Stomach (tissue), 9 donors: ENCODE measurements around the gene MYCL. TPM values are rescaled to one million over a fixed set of nuclear protein-coding genes. Genes with fewer than 3 reads are reported as not detected.

Experiments
- DNase-seq, 2 donors: peaks; one replicate each; pipeline versions ENCODE4 v3.0.0 to v3.0.0-alpha.2; 2013 to 2019
- H3K27ac ChIP-seq, 5 donors: fragments of 200-600 bp in 4 of 5; sonication (generic) in 4 of 5; one replicate each; pipeline ENCODE4 v1.5.1; 2013 to 2019; ENCODE audit warnings: mild to moderate bottlenecking in 1 of 5, moderate library complexity in 1 of 5
- H3K27me3 ChIP-seq, 3 donors: fragments of 200-600 bp; sonication (generic); one replicate each; pipeline ENCODE4 v1.5.1; 2017 to 2019; ENCODE audit warnings: mixed run types in 1 of 3
- H3K36me3 ChIP-seq, 4 donors: fragments of 200-600 bp; sonication (generic); 1 replicate in 3 of 4; 2 replicates in 1 of 4; pipeline ENCODE4 v1.5.1; 2016 to 2019
- H3K4me1 ChIP-seq, 4 donors: fragments of 200-600 bp; sonication (generic); one replicate each; pipeline ENCODE4 v1.5.1; 2016 to 2019
- H3K4me3 ChIP-seq, 4 donors: fragments of 200-600 bp; sonication (generic) in 3 of 4; one replicate each; pipeline ENCODE4 v1.5.1; 2016 to 2019; ENCODE audit warnings: mild to moderate bottlenecking in 1 of 4
- H3K9me3 ChIP-seq, 4 donors: fragments of 200-600 bp; sonication (generic); one replicate each; pipeline ENCODE4 v1.5.1; 2016 to 2019
- CTCF ChIP-seq, 7 experiments: fragments of 450-650 bp in 4 of 7; fragments of 200-600 bp in 3 of 7; sonication (generic) in 3 of 7; IDR thresholded peaks; one replicate each; pipeline ENCODE4 v1.5.1; 2016 to 2019; ENCODE audit warnings: antibody characterized with exemption in 7 of 7, control low read depth in 2 of 7, mild to moderate bottlenecking in 1 of 7
- EP300 ChIP-seq: sonication (generic); formaldehyde crosslinking; IDR thresholded peaks from one replicate; pipeline ENCODE4 v1.6.1; 2017; ENCODE audit warnings: antibody characterized with exemption
- POLR2A ChIP-seq, 4 donors: fragments of 450-650 bp; IDR thresholded peaks; one replicate each; pipeline ENCODE4 v1.6.1; 2016; ENCODE audit warnings: antibody characterized with exemption in 4 of 4, control low read depth in 2 of 4, mild to moderate bottlenecking in 1 of 4, moderate library complexity in 1 of 4
- POLR2AphosphoS5 ChIP-seq, 3 donors: sonication (generic); formaldehyde crosslinking; IDR thresholded peaks; one replicate each; pipeline ENCODE4 v1.6.1; 2016; ENCODE audit warnings: antibody characterized with exemption in 3 of 3
- WGBS, 5 donors: extraction: QIAGEN DNeasy Blood & Tissue Kit in 3 of 5; methylation state at CpG; one replicate each; pipeline versions ENCODE4 v1.1.5 to v1.1.7; 2013 to 2018; 5-methylcytosine and 5-hydroxymethylcytosine counted together
- intact Hi-C: fragments of 100-400 bp; cut with DNase I; formaldehyde crosslinking; loops from one replicate; pipeline ENCODE4 v1.15.1; 2023; ENCODE audit warnings: low total_unique reads
- polyA plus RNA-seq, 3 donors: library from polyadenylated mRNA; stranded (reverse); fragments of 200-250 nt; gene quantifications; one replicate each; pipeline ENCODE4 v1.2.3, GENCODE V29; 2013
- total RNA-seq, 5 donors: library from RNA; depleted of rRNA; stranded (reverse); fragments of >200 nt; gene quantifications; one replicate each; pipeline versions ENCODE4 v1.1.0 to v1.2.3, GENCODE V29; 2014 to 2016
- donor health status: healthy with polysubstance abuse.
- donor health status: Bipolar disorder and iron deficiency.
- donor health status: healthy.

MYCL gene
- total and polyA plus RNA-seq, 8 donors = 0.61 to 39.4 (median 4.5) TPM; not detected in 1

- no peak for TF ChIP-seq POLR2A (IDR thresholded peaks at IDR 0.05)
- H3K4me3 ChIP-seq = no peak overlapping the region
- intact Hi-C loops = no loop called here
- H3K27me3 ChIP-seq = no peaks in the 10 kb centered on the region
- 69 to 74% (median 72%) methylated on average over 7 of the region's 7 CpGs for WGBS, 5 donors
- H3K27ac ChIP-seq = no peak overlapping the region
- peaks cover 0 to 26% (median 17%) of the 10 kb centered on the region in 4 donors for H3K36me3 ChIP-seq
- no peaks in the 10 kb centered on the region for H3K9me3 ChIP-seq
- DNase-seq = no peak
- H3K4me1 ChIP-seq = peaks cover 0 to 32% (median 16%) of the 10 kb centered on the region in 4 donors
Observed at GRCh38 chr1:39859859-39860812, 41.6 kb downstream of the MYCL start.

- peaks cover 0 to 38% (median 28%) of the 10 kb centered on the region in 4 donors for H3K36me3 ChIP-seq
- H3K4me1 ChIP-seq = peaks cover 0 to 34% (median 16%) of the 10 kb centered on the region in 4 donors
- DNase-seq = no peak
- intact Hi-C loops = no loop called here
- 37 to 69% (median 49%) methylated on average over 3 of the region's 3 CpGs for WGBS, 5 donors
- TF ChIP-seq POLR2A (IDR thresholded peaks at IDR 0.05) (no peak), CTCF (IDR thresholded peaks at IDR 0.05) (no peak), EP300 (no peak), POLR2AphosphoS5 (IDR thresholded peaks at IDR 0.05) (no peak)
- H3K4me3 ChIP-seq = no peak overlapping the region
- H3K9me3 ChIP-seq = no peaks in the 10 kb centered on the region
- H3K27me3 ChIP-seq = no peaks in the 10 kb centered on the region
- no peak overlapping the region for H3K27ac ChIP-seq
Observed at GRCh38 chr1:39858315-39858714, 43.4 kb downstream of the MYCL start.

GRCh38 chr1:39857126-39857878, 44.4 kb downstream of the MYCL start:
- H3K9me3 ChIP-seq = no peaks in the 10 kb centered on the region
- 48 to 75% (median 69%) methylated on average over 3 of the region's 3 CpGs for WGBS, 5 donors
- intact Hi-C loops = no loop called here
- peaks cover 0 to 38% (median 29%) of the 10 kb centered on the region in 4 donors for H3K36me3 ChIP-seq
- no peak overlapping the region for H3K27ac ChIP-seq
- TF ChIP-seq POLR2A (IDR thresholded peaks at IDR 0.05) (no peak), EP300 (no peak), CTCF (IDR thresholded peaks at IDR 0.05) (no peak), POLR2AphosphoS5 (IDR thresholded peaks at IDR 0.05) (no peak)
- DNase-seq = no peak
- H3K4me1 ChIP-seq = peaks cover 8 to 39% (median 24%) of the 10 kb centered on the region in 4 donors
- H3K27me3 ChIP-seq = no peaks in the 10 kb centered on the region
- no peak overlapping the region for H3K4me3 ChIP-seq

GRCh38 chr1:39854738-39855137, 47.0 kb downstream of the MYCL start:
- H3K27ac ChIP-seq = no peak overlapping the region
- WGBS, 5 donors = 93 to 96% (median 96%) methylated on average over 8 of the region's 8 CpGs
- no peaks in the 10 kb centered on the region for H3K9me3 ChIP-seq
- peaks cover 10 to 45% (median 28%) of the 10 kb centered on the region in 4 donors for H3K4me1 ChIP-seq
- H3K36me3 ChIP-seq = peaks cover 0 to 49% (median 33%) of the 10 kb centered on the region in 4 donors
- TF ChIP-seq POLR2A (IDR thresholded peaks at IDR 0.05) (no peak), EP300 (no peak), POLR2AphosphoS5 (IDR thresholded peaks at IDR 0.05) (no peak), CTCF (IDR thresholded peaks at IDR 0.05) (no peak)
- H3K27me3 ChIP-seq = no peaks in the 10 kb centered on the region
- H3K4me3 ChIP-seq = no peak overlapping the region
- DNase-seq = no peak
- intact Hi-C loops = no loop called here
